GM23248 (cell line): ENCODE results near the gene PHYKPL.

Experiments used
- EZH2 ChIP-seq: fragments of 200-600 bp; sonication (generic); IDR thresholded peaks from 2 replicates; pipeline ENCODE4 v1.6.1; 2018; ENCODE audit warnings: antibody characterized with exemption, mild to moderate bottlenecking; ENCODE audit not compliant: insufficient read depth, poor library complexity, severe bottlenecking
- EZH2phosphoT487 ChIP-seq: fragments of 200-600 bp; sonication (generic); IDR thresholded peaks from 2 replicates; pipeline ENCODE4 v1.6.1; 2018; ENCODE audit warnings: antibody characterized with exemption, moderate library complexity, mild to moderate bottlenecking, low read depth; ENCODE audit not compliant: insufficient read depth

- TF ChIP-seq EZH2: no peak
- TF ChIP-seq EZH2phosphoT487: no peak
Observed at GRCh38 chr5:178194026-178194425, 38.6 kb downstream of the PHYKPL start.
